ENCODE results near the gene MITF. TPM values are rescaled to one million over a fixed set of nuclear protein-coding genes. Genes with fewer than 3 reads are reported as not detected.

MITF gene
- total RNA-seq, 1 experiment from 2014 or later, result 40.3 TPM

GRCh38 chr3:69719587-69720122 is 19.6 kb upstream of the MITF start:
- Mint-ChIP-seq H3K4me3 (ENCODE audit: low read depth, unreplicated experiment) (no peak overlapping the region), H3K4me1 (ENCODE audit: low read depth, unreplicated experiment) (no peaks in the 10 kb centered on the region), H3K27me3 (ENCODE audit: unreplicated experiment) (peaks cover 10% of the 10 kb centered on the region), H3K9me3 (ENCODE audit: low read depth, unreplicated experiment) (no peaks in the 10 kb centered on the region), H3K36me3 (ENCODE audit: insufficient read depth, unreplicated experiment) (no peaks in the 10 kb centered on the region), H3K27ac (ENCODE audit: unreplicated experiment) (no peak overlapping the region)
- intact Hi-C loops (cut with micrococcal nuclease; ENCODE audit: unreplicated experiment), result no loop called here
- CTCF ChIA-PET, result interaction anchor here (0.6 kb wide), 1 partner anchor 416 kb away, joined by 4 read pairs; no protein-coding TSS in a partner anchor
- no peak for DNase-seq
- no TSS peak for BruUV-seq (replicated peaks)
- TF ChIP-seq CTCF (IDR thresholded peaks at IDR 0.05; ENCODE audit: unreplicated experiment), result no peak

GRCh38 chr3:69720824-69721223 is 18.4 kb upstream of the MITF start:
- no peak for DNase-seq
- no peaks in the 10 kb centered on the region for H3K9me3 Mint-ChIP-seq (ENCODE audit: low read depth, unreplicated experiment)
- no peak overlapping the region for H3K27ac Mint-ChIP-seq (ENCODE audit: unreplicated experiment)
- no peaks in the 10 kb centered on the region for H3K36me3 Mint-ChIP-seq (ENCODE audit: insufficient read depth, unreplicated experiment)
- no TSS peak for BruUV-seq (replicated peaks)
- H3K4me3 Mint-ChIP-seq (ENCODE audit: low read depth, unreplicated experiment), result no peak overlapping the region
- intact Hi-C loops (cut with micrococcal nuclease; ENCODE audit: unreplicated experiment), result no loop called here
- CTCF ChIA-PET, result no interaction called here
- peaks cover 10% of the 10 kb centered on the region for H3K27me3 Mint-ChIP-seq (ENCODE audit: unreplicated experiment)
- no peaks in the 10 kb centered on the region for H3K4me1 Mint-ChIP-seq (ENCODE audit: low read depth, unreplicated experiment)
- no peak for TF ChIP-seq CTCF (IDR thresholded peaks at IDR 0.05; ENCODE audit: unreplicated experiment)

GRCh38 chr3:69723389-69723788 is 15.9 kb upstream of the MITF start:
- no peak for TF ChIP-seq CTCF (IDR thresholded peaks at IDR 0.05; ENCODE audit: unreplicated experiment)
- Mint-ChIP-seq H3K27me3 (ENCODE audit: unreplicated experiment) (peaks cover 10% of the 10 kb centered on the region), H3K36me3 (ENCODE audit: insufficient read depth, unreplicated experiment) (no peaks in the 10 kb centered on the region), H3K4me3 (ENCODE audit: low read depth, unreplicated experiment) (no peak overlapping the region), H3K9me3 (ENCODE audit: low read depth, unreplicated experiment) (no peaks in the 10 kb centered on the region), H3K4me1 (ENCODE audit: low read depth, unreplicated experiment) (no peaks in the 10 kb centered on the region), H3K27ac (ENCODE audit: unreplicated experiment) (no peak overlapping the region)
- BruUV-seq (replicated peaks), result no TSS peak
- CTCF ChIA-PET, result no interaction called here
- intact Hi-C loops (cut with micrococcal nuclease; ENCODE audit: unreplicated experiment), result no loop called here
- DNase-seq, result no peak

- intact Hi-C loops (cut with micrococcal nuclease; ENCODE audit: unreplicated experiment), result no loop called here
- H3K4me1 Mint-ChIP-seq (ENCODE audit: low read depth, unreplicated experiment), result no peaks in the 10 kb centered on the region
- no peak for TF ChIP-seq CTCF (IDR thresholded peaks at IDR 0.05; ENCODE audit: unreplicated experiment)
- CTCF ChIA-PET, result no interaction called here
- H3K27ac Mint-ChIP-seq (ENCODE audit: unreplicated experiment), result no peak overlapping the region
- H3K9me3 Mint-ChIP-seq (ENCODE audit: low read depth, unreplicated experiment), result no peaks in the 10 kb centered on the region
- no peaks in the 10 kb centered on the region for H3K36me3 Mint-ChIP-seq (ENCODE audit: insufficient read depth, unreplicated experiment)
- H3K27me3 Mint-ChIP-seq (ENCODE audit: unreplicated experiment), result peaks cover 10% of the 10 kb centered on the region
- peak; percentile 8 for DNase-seq
- no TSS peak for BruUV-seq (replicated peaks)
- H3K4me3 Mint-ChIP-seq (ENCODE audit: low read depth, unreplicated experiment), result no peak overlapping the region
These were observed 14.4 kb upstream of the MITF start for GRCh38 chr3:69724722-69725435.

All from Calu3 (cell line).